Activated CD8-positive, alpha-beta memory T cell treated with anti-CD3 and anti-CD28 coated beads, Interleukin-2, amount 50 U/mL, for 48 hours (primary cell): Measurements from ENCODE around the gene KCNK7.

Experiments used
- DNase-seq: peaks from one replicate; pipeline ENCODE4 v3.0.0-alpha.2; 2020

KCNK7 gene

DNA sequence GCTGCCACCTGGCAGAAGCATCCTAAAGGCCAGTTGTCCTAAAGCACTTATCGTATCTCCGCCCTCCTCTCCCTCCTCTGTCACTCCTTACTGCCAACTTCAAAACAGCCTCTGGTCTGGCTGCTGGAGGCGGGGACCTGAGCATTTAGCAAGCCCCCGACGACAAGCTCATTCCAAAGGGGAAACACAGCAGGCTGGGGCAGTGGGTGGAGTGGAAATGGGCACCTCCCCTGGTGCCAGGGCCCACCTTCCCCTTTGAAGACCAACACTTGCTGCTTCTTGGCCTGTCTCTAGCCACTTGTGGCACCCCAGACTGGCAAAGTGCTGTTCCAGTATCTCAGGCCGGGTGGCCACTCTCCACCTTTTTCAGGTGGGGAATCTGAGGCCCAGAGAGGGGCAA, 14.8 kb upstream of the KCNK7 start:
- DNase-seq, result no peak

DNA sequence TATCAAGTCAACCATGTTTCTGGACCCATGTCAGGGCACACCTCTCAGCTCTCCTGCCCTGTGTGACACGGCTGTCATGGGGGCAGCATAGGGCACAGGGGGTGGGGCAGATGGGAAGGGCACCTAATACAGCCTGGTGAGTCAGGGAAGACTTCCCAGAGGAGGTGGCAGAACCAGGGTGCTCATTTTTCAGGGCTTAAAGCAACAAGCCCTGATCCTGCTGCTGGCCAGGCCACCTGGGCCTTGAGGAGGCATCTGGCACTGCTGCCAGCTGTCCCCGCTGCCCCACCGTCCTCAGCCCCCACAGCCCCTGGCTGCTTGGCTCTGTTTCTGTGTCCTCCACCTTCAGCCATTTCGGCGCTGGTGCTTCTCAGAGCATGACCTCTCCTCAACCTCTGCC, 14.1 kb upstream of the KCNK7 start:
- DNase-seq, result no peak

DNA sequence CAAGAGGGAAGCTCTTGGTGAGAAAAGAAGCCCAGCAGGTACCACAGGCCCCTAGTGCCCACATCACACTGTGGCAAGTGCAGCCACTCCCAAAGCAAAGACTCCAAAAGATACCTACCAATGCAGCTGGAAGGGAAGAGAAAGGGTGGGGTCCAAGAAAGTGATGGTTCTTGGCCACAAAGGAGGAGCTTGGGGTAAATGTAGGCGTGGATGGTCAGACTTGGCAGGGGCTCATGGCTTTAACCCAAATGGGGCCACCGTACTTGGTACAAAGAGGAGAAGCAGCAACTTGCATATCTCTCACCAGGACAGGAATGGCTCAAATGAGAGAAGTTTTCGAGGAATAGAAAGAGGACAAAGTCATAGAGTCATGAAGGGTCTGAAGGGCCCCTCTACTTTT, 13.6 kb upstream of the KCNK7 start:
- no peak for DNase-seq

DNA sequence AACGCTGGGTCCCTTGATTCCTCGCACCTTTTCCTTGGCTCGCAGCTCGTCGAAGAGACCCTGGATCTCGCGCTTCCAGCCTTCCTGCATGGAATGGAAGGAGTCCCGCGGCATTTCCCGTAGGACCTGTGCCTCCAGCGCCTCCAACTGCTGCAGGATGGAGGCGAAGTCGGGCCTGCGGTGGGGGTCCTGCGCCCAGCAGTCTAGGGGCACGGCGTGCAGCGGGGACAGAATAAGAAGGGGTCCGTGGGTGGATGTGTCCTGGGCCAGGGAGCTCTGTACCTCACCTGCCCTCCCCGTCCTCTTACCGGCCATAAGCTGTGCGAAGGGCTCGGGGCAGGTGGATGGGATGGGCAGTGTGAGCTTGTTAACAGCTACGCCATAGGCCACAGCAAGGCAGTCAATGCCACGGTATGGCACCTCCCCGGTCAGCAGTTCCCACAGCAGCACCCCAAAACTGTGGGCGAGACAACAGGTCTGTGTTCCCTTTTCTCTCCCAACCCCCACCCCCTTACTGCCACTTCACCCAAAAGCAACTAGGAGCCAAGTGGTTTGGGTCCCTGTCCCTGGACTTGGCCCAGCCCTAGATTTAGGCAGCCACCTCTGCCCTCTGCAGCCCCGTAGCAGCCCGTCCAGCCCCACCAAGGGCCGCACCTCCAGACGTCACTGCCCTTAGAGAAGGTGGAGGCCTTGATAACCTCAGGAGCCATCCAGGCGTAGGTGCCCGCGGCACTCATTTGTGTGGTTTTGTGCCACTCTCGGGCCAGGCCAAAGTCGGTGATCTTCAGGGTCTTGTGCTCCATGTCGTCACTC, 12.2 kb upstream of the KCNK7 start:
- DNase-seq, result no peak

DNA sequence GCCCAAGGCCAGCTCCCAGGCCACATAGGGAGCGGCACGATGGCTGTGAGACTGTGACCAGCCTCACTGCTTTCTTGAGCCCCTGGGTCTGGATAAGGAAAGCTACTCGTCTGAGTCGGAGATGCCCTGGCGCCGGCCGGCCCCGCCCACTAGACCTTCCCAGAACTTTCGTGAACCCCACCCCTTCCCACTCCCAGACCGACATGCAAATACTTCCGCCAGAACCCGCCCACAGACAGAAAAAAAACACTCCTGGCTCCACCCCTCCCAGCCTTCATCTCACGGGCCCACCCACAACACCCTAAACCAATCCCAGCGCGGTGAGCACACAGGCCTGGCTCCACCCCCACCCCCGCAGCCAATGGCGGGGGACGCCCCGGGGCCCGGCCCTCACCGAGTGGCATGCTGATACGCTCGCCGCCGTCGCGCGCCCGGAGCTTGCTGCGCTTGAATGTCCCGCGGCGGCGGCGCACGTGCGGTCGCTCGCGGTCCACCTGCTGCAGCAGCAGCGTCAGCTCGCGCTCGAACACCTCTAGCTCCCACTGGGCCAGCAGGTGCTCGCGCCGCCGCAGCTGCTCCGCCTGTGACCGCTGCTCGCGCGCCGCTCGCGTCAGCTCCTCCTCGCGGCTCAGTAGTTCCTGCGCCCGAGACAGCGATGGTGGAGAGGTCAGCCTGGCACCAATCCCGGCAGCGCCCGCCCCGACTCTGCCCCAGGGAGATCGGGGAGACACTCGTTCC, 11.4 kb upstream of the KCNK7 start:
- DNase-seq, result no peak

DNA sequence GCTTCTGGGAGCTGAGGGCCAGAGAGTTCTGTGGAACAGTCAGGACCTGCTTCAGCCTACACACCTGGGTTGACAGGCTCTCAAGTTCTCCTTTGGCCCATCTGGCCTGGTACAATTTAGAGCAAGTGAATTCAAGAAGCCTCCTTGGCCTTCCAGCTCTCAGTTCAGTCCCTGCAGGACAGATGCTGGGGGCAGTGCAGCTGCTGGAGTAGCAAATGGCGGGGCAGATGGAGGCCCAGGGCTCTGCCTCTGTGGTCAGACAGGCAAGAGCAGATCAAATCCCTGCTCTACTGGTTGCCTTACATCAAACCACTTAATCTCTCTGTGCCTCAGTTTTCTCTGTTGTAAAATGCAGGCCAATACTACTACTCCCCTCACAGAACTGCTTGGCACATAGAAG, 8.7 kb upstream of the KCNK7 start:
- no peak for DNase-seq

DNA sequence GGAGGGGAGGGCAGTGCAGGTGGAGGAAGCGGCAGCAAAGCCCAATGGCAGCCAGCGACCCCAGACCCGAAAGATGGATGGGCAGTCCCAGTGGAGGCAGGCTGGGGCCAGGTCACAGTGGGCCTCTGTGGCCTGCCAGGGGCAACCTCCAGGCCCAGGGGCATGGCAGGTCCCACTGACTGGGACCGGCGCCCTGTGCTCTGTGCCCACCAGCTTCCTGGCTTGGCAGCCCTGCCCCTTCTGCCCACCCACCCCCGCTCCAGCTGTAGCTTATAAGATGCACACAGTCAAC, 4.3 kb upstream of the KCNK7 start:
- no peak for DNase-seq

DNA sequence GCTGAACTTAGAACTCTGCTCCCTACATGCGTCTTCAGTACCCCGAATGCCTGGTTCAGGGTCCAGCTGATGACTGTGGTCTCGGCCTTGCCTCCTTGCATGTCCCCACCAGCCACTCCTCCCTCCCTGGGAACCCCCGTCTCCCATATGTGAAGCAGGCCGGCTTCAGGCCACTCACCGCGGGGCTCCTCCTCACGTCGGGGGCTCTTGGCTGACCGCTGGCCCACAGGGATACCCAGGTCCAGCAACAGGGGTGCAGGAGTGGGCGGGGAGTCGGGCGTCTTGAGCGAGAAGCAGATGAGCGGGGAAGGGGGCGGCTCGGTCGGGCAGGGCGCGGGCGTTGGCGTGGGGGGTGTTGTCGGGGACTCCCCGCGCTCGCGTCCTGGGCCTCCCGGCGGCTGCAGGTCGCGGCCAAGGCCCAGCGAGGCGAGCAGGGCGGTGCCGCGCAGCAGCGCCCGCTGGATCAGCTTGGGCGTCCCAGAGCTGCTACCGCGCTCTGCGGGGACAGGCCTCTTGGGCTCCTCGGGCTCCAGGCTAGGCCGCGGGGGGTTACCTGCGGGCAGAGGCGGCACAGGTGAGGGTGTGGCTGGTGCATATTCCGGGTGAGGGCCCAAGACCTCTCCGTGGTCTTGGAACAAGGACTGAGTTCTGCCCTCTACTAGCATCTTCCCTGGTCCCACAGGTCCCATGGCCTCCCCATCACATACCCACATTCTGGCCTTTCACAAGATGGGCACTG, 3.8 kb upstream of the KCNK7 start:
- DNase-seq, result no peak

DNA sequence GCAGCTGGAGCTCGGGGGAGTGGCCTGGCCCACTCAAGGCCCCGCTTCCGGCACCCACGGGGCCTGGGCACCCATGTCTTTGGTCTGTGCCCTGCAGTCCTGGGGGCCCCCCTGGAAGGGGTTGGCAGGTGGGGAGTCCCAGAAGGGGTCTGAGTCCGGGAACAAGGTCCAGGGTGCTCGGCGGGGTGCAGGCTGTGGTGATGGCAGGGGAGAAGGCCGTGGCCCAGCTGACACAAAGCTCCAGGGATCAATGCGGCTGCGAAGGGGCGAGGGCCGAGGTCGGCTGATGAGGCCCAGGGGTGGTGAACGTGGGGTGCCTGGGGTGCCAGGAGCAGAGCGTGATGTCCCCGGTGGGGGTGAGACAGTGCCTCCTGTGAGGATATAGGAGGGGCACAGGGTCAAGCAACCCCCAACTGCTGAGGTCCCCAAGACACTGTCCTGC, 2.7 kb upstream of the KCNK7 start:
- no peak for DNase-seq

DNA sequence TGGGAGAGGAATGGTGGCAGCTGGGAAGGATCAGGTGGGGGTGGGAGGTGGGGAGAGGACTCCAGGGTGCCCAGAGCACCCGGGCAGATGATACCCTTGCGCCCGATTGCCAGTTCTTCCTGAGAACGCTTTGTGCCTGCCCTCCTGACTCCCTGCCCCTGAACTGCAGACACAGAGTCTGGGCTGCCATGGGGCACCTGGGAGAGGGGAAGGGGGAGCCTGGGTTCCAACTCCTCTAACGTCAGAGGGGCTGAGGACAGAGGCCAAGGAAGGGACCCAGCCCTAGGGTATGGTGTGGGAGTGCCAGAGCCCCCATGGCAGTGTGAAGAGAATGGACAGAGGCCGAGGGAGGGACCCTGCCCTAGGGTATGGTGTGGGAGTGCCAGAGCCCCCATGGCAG, 920 bp upstream of the KCNK7 start:
- no peak for DNase-seq

DNA sequence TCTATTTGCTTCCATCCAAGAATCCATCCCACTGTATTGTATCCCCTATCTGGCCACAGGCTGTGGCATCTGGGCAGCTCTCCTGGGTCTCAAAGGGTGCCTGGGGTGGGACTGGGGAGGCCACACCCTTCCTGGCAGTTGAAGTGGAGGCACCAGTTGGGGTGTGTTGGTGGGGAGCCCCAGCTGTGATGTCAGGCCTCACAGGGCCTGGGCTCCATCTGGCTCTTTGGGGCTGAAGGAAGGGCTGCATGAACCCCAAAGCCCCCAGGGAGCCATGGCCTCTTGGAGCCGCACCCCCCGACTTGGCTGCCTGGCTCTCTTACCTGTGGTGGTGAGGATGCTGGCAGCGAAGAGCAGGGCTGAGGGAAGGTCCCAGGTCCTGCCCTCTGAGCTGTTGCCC, 469 bp downstream of the KCNK7 start:
- DNase-seq, result no peak

DNA sequence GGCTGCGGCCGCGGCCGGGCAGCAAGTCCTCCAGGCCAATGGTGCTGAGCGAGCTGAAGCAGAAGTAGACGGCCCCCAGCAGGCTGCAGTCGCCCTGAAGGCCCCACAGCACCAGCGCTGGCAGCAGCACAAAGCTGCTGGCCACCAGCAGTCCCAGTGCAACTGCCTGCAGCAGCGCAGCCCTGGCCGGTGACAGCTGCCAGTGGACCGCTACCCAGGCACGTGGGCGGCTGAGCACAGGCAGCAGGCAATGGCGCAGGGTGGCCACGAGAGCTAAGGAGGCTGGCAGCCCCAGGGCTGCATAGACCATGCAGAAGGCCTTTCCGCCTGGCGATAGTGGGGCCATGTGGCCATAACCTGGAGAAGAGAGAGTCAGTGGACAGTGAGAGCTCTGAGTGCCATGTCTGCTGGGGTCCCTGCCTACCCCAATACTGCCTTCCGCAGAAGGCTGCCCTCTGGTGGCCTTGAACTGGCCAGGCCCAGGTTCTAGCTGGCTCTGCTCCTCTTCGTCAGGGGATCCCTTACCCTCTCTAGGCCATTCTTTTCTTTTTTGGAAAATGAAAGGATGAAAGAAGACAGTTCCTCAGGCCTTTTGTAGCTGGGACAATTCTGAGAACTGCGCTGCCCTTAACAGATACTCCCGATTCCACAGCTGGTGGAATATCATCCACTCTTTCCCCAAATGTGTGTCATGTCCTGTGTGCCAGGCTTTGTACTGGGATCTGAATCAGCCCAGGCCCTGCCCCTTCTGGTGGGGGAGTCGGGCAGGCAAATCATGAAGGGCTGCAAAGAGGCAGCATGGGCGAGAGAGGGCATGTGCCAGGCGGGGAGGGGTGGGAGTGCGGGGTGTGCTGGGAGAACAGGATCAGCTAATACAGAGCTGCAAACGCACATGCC, 1.8 kb downstream of the KCNK7 start:
- no peak for DNase-seq

DNA sequence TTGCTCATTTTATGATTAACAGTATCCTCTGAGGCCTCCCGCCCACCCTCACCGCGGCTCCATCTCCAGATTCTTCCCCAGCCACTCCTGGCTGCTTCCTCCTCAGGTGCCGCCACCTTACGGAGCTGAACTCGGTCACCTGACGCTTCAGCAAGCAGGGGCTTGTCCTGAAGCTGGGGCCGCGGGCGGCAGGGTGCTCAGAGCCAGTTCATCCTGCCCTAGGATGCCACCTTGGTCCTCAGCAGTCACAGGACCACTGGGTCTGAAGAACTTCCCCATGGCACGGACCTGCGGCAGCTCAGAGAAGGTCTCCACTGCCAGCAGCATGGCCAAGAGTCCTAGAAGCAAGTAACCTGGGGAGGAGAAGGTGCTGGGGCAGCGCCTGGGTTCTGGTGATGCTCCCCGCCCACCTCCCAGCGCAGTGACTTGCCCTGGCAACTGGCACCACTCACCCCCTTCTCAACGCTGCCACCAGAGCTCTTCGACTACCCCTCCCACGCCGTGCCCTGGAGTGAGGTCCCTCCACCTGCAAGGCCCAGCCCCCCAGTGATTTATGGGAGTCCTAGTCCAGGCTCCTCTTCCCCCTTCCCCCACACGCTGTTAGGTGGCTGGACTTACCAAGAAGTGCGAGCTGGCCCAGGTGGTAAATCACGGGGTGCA, 2.6 kb downstream of the KCNK7 start:
- no peak for DNase-seq

DNA sequence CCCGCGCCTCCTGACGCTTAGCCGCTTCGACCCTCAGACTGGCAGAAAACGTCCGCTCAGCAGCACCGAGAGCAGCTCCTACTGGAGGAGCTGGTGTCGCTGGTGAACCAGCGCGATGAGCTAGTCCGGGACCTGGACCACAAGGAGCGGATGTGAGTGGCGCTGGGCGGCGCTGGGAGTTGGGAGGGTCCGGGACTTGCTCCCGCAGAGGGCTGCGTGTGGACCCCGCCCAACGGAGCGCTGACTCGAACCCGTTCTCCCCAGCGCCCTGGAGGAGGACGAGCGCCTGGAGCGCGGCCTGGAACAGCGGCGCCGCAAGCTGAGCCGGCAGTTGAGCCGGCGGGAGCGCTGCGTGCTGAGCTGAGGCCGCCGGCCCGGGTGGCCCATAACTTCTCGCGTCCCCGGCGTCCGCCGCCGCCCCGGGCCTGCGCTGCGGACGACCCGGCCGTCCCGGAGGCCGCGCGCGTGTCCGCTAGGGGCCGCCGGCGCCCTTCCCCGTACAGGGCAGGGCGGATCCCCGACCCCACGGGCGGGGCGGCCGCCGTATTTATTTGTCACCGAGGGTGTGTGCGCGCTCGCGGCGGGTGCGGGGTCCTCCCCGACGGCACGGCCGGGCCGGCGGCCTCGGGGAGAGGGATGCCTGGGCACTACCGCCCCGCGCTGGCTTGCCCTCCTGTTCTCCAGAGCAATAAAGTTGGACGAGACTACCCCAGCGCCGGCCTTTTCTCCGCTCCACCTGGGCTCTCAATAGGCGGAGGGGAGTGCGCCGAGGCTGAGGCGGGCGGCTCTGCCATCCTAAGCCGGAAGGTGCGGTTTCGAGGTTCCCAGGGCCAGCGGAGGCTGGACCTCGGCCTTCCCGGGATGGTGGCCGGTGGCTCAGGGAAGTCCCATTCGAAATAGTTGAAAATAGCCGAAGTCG, 3.4 kb downstream of the KCNK7 start:
- no peak for DNase-seq

DNA sequence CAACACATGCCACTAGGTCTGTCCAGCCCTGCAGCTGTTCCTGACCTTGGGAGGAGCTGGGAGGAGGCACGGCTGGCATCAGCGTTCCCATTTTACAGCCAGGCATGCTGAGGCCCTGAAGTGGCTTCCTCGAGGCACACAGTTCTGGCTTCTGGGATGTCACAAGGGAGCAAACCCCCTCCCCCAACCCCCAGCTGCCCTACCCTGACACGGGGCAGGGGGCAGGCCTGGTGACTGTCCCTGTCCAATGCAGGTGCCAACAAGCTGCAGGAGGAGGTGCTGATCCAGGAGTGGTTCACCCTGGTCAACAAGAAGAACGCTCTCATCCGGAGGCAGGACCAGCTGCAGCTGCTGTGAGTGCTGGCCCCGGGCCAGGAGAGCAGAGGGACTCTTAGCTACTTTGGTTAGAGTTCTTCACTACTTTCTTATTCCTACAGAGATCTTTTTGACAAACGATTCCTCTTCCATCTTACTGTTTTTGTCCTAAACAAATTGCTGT, 5.3 kb downstream of the KCNK7 start:
- no peak for DNase-seq

DNA sequence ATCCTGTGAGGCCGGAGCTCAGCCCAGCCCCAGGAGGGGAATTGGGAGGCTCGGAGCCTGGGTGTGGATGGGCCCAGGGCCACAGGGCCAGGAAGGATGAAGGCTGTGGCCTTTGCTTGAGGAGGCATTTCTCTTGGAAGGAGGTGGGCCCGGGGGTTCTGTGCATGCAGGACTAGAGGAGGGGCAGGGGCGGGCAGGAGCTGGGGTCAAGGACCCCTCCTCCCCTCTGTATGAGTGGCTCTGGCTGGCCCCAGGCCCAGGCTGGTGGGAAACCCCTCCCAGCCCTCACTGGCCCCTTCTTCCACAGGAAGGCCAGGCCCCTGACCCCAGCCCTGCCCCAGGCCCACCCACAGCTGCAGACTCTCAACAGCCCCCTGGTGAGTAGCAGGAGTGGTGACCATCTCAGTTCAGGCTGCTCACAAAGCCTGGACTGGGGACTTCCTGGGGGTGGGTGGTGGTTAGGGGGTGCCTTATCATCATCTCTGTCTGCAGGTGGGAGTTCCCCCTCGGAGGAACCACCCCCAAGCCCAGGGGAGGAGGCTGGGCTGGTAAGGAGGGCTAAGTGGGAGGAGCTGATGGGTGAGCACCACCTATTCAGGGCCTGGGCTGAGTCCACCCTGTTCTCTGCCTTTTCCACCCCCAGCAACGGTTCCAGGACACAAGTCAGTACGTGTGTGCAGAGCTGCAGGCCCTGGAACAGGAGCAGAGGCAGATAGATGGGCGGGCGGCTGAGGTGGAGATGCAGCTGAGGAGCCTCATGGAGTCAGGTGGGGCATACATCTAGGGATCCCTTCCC, 6.0 kb downstream of the KCNK7 start:
- peak; percentile 71 for DNase-seq

DNA sequence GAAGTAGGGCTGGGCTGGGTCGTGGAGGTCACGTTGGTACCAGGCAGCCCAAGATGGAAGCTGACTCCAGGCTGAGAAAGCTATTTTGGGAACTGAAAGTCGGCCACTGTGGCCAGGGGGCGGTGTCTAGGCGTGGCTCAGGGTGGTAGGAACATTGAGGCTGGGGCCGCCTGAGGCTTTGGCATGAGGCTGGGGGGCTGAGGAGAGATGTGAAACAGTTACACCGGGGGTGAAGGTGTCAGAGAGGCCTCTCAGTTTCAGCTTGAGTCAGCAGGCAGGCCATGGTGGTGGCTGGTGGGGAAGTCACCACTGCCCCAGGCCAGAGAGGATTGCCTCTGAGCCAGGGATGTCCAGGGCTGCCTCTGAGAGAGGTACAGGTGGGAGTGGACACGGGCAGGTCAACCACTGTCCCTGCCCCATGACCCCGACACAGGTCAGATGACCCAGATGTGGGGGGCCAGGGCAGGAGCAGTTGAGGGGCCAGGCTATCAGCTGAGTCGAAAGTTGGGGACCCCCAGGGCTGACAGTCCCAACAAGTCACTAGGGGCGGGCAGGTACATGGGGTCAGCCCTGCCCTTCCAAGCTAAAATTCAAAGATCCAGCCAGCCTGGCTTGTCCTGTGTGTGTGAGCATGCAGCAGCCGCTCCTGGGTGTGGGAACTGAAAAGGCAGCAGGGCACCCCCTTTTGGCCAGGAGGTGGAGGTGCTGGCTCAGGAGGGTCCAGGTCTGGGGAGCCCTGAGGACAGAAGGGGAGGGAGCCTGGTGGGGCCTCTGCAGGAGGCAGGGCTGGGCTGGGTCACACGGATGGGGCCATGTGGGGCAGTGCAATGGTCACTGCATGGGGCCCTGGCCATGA, 7.2 kb downstream of the KCNK7 start:
- peak; percentile 85 for DNase-seq

DNA sequence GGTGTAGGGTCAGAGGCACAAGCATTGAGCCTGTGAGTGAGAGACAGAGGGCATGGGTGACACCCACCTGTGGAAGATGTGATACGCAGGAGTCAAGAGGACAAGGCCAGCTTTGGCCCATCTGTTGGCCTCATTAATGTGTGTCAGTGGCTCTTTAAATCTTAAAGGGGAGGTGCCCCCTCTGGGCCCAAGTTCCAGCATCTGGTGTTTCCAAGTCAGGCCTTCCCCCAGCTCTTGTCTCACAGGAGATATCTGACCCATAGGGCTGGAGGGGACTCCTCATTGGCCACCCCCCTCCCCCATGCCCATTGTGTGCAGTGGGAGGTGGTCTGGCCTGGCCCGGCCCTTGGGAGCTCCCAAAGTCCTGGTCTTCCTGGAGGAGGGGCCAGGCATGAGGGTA, 8.9 kb downstream of the KCNK7 start:
- no peak for DNase-seq

DNA sequence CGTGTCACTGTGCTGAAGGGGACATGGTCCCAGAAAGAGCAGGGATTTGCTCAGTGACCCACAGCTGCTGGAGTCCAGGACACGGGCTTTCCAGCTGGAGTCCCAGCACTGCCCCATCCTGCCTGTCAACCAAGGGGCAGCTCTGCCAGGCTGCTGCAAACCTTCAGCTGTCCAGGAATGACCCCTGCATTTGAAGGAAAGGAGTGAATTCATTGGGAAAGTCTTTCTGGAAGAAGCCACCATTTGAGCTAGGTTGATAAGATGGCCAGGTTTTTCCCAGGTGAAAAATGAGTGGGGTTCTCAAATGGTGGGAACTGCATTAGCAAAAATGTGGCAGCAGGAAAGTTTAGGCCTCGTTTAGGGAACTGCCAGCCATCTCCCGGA, 9.4 kb downstream of the KCNK7 start:
- DNase-seq, result no peak
